A549 (cell line): ENCODE results near the gene GET4.

Experiments
- CBX2 ChIP-seq: fragments of 200-600 bp; sonication (generic); IDR thresholded peaks from 2 replicates; pipeline ENCODE4 v1.6.1; 2016; ENCODE audit warnings: low read depth, mild to moderate bottlenecking, borderline replicate concordance
- CBX8 ChIP-seq: fragments of 200-600 bp; sonication (generic); IDR thresholded peaks from 2 replicates; pipeline ENCODE4 v1.6.1; 2016
- CEBPB ChIP-seq, 2 experiments: fragments of >200 bp in 1 of 2; sonication (Bioruptor Twin) in 1 of 2; formaldehyde crosslinking in 1 of 2; IDR thresholded peaks; 2 replicates each; pipeline ENCODE4 v1.6.1; 2012 to 2016
- HDAC2 ChIP-seq: fragments of 200-600 bp; sonication (generic); IDR thresholded peaks from 2 replicates; pipeline ENCODE4 v1.6.1; 2016
- MYC ChIP-seq: IDR thresholded peaks from 2 replicates; pipeline ENCODE4 v1.6.1; 2012; ENCODE audit warnings: mild to moderate bottlenecking, inconsistent platforms, low read length, improper control_type of control experiment, borderline replicate concordance
- RAD21 ChIP-seq, 2 experiments: fragments of >200 bp in 1 of 2; sonication (Bioruptor Twin) in 1 of 2; formaldehyde crosslinking in 1 of 2; IDR thresholded peaks in 1 of 2; conservative IDR thresholded peaks in 1 of 2; 2 replicates in 1 of 2; 3 replicates in 1 of 2; pipeline ENCODE4 v1.6.1; 2012 to 2018; ENCODE audit warnings: inconsistent platforms in 1 of 2
- SREBF2 ChIP-seq: fragments of 450-650 bp; IDR thresholded peaks from 2 replicates; pipeline ENCODE4 v1.6.1; 2014; ENCODE audit warnings: mild to moderate bottlenecking, moderate library complexity
- ZC3H11A ChIP-seq: fragments of 450-650 bp; IDR thresholded peaks from 2 replicates; pipeline ENCODE4 v1.6.1; 2014; ENCODE audit warnings: antibody characterized with exemption, mild to moderate bottlenecking
- TF ChIP-seq, protein P1 (sequence below): IDR thresholded peaks from 2 replicates; pipeline ENCODE4 v1.6.1; 2012
- TF ChIP-seq, protein P2 (sequence below): fragments of >200 bp; sonication (Bioruptor Twin); formaldehyde crosslinking; IDR thresholded peaks from 3 replicates; pipeline ENCODE4 v1.5.1; 2016
- TF ChIP-seq, protein P3 (sequence below): IDR thresholded peaks from 2 replicates; pipeline ENCODE4 v1.6.1; 2012

DNA sequence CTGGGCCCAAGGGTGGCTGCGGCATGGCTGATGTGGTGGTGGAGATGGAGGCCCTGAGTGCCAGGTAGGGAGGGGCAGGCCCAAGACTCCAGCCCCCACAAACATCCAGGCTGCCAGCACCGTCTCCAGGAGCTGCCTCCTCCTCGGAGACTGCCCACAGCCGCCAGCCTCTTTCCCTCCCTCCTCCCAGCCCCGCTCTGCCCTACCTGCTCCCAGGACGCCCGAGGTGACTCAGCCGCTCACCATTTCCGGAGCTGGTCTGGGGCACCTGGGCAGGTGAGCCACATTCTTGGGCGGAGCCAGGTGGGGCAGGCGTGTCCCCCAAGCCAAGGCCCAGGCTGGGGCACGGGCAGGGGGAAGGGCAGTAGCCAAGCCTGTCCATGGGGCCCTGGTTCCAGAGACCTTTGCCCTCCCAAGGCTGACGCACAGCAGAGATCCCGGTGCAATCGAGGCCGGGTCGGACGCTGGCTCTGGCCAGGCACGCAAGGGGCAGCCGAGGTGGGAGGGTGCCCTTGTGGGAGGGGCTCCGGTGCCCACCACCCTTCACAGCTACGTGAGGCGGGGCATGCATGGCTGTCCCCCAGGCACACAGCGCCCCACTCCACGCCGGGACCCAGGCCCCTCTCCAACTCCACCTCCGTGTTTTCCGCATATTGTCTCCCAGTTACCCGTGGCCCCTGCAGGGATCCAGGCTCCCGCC is 69.4 kb downstream of the GET4 start:
- TF ChIP-seq, protein P1, sequence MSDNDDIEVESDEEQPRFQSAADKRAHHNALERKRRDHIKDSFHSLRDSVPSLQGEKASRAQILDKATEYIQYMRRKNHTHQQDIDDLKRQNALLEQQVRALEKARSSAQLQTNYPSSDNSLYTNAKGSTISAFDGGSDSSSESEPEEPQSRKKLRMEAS: no peak
- TF ChIP-seq RAD21 (conservative IDR thresholded peaks at IDR 0.05 in 1 of 2, IDR thresholded peaks at IDR 0.05 in 1 of 2) (no peak), CEBPB (IDR thresholded peaks at IDR 0.05) (no peak), CBX8 (no peak), HDAC2 (no peak), CBX2 (no peak), SREBF2 (no peak), ZC3H11A (no peak), MYC (no peak)
- TF ChIP-seq, protein P2, sequence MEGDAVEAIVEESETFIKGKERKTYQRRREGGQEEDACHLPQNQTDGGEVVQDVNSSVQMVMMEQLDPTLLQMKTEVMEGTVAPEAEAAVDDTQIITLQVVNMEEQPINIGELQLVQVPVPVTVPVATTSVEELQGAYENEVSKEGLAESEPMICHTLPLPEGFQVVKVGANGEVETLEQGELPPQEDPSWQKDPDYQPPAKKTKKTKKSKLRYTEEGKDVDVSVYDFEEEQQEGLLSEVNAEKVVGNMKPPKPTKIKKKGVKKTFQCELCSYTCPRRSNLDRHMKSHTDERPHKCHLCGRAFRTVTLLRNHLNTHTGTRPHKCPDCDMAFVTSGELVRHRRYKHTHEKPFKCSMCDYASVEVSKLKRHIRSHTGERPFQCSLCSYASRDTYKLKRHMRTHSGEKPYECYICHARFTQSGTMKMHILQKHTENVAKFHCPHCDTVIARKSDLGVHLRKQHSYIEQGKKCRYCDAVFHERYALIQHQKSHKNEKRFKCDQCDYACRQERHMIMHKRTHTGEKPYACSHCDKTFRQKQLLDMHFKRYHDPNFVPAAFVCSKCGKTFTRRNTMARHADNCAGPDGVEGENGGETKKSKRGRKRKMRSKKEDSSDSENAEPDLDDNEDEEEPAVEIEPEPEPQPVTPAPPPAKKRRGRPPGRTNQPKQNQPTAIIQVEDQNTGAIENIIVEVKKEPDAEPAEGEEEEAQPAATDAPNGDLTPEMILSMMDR: no peak
- TF ChIP-seq, protein P3, sequence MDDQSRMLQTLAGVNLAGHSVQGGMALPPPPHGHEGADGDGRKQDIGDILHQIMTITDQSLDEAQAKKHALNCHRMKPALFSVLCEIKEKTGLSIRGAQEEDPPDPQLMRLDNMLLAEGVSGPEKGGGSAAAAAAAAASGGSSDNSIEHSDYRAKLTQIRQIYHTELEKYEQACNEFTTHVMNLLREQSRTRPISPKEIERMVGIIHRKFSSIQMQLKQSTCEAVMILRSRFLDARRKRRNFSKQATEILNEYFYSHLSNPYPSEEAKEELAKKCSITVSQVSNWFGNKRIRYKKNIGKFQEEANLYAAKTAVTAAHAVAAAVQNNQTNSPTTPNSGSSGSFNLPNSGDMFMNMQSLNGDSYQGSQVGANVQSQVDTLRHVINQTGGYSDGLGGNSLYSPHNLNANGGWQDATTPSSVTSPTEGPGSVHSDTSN: no peak
